Mesenchymal stem cell (in vitro differentiated cells and primary cell): ENCODE data around the gene EXOC1.

Experiments used
- DNase-seq: peaks from one replicate; pipeline ENCODE4 v3.0.0-alpha.2; 2013
- H2AFZ ChIP-seq: one replicate; pipeline ENCODE4 v1.6.1; 2013; ENCODE audit warnings: low read depth, mild to moderate bottlenecking, control low read depth, inconsistent platforms, low read length, moderate library complexity
- H2AK5ac ChIP-seq: 2 replicates; pipeline ENCODE4 v1.6.1; 2013; ENCODE audit warnings: low read length, moderate library complexity, mild to moderate bottlenecking, inconsistent platforms; ENCODE audit not compliant: severe bottlenecking
- H2BK120ac ChIP-seq: one replicate; pipeline ENCODE4 v1.6.1; 2013; ENCODE audit warnings: low read depth, mild to moderate bottlenecking, inconsistent platforms, low read length, moderate library complexity
- H2BK12ac ChIP-seq, 2 experiments: one replicate each; pipeline ENCODE4 v1.6.1; 2013; ENCODE audit warnings: inconsistent platforms in 2 of 2, low read length in 2 of 2, mild to moderate bottlenecking in 2 of 2, moderate library complexity in 2 of 2, control low read depth in 1 of 2
- H2BK15ac ChIP-seq: one replicate; pipeline ENCODE4 v1.6.1; 2013; ENCODE audit warnings: mild to moderate bottlenecking, low read depth, inconsistent platforms; ENCODE audit not compliant: poor library complexity, severe bottlenecking
- H2BK5ac ChIP-seq: 2 replicates; pipeline ENCODE4 v1.6.1; 2013; ENCODE audit warnings: low read depth, mild to moderate bottlenecking, low read length, control low read depth, inconsistent platforms; ENCODE audit not compliant: poor library complexity, severe bottlenecking
- H3K14ac ChIP-seq, 2 experiments: one replicate each; pipeline ENCODE4 v1.6.1; 2013; ENCODE audit warnings: inconsistent platforms in 2 of 2, low read length in 2 of 2, control low read depth in 1 of 2, mild to moderate bottlenecking in 1 of 2, moderate library complexity in 1 of 2
- H3K18ac ChIP-seq, 2 experiments: one replicate each; pipeline ENCODE4 v1.6.1; 2013; ENCODE audit warnings: inconsistent platforms in 2 of 2, low read length in 2 of 2, control low read depth in 1 of 2, low read depth in 1 of 2, mild to moderate bottlenecking in 1 of 2
- H3K23ac ChIP-seq, 2 experiments: one replicate each; pipeline ENCODE4 v1.6.1; 2013; ENCODE audit warnings: inconsistent platforms in 2 of 2, low read length in 2 of 2, mild to moderate bottlenecking in 2 of 2, moderate library complexity in 2 of 2, control low read depth in 1 of 2
- H3K27ac ChIP-seq: 2 replicates; pipeline ENCODE4 v1.5.1; 2013; ENCODE audit warnings: mild to moderate bottlenecking, moderate library complexity, low read length, control low read depth, inconsistent platforms; ENCODE audit not compliant: poor library complexity, severe bottlenecking
- H3K27me3 ChIP-seq, 2 experiments: 2 replicates each; pipeline versions ENCODE4 v1.6.1 to v1.7.0; 2013; ENCODE audit warnings: low read length in 2 of 2, mild to moderate bottlenecking in 2 of 2, moderate library complexity in 2 of 2, control low read depth in 1 of 2, inconsistent platforms in 1 of 2; ENCODE audit not compliant: control insufficient read depth in 1 of 2, insufficient read depth in 1 of 2
- H3K36me3 ChIP-seq, 2 experiments: 2 replicates each; pipeline versions ENCODE4 v1.6.1 to v1.7.0; 2013; ENCODE audit warnings: low read length in 2 of 2, control low read depth in 1 of 2, inconsistent platforms in 1 of 2, low read depth in 1 of 2, mild to moderate bottlenecking in 1 of 2; ENCODE audit not compliant: insufficient read depth in 2 of 2, control insufficient read depth in 1 of 2
- H3K4ac ChIP-seq, 2 experiments: one replicate each; pipeline ENCODE4 v1.6.1; 2013; ENCODE audit warnings: inconsistent platforms in 2 of 2, low read length in 2 of 2, mild to moderate bottlenecking in 2 of 2, moderate library complexity in 2 of 2, control low read depth in 1 of 2, low read depth in 1 of 2
- H3K4me1 ChIP-seq: 2 replicates; pipeline ENCODE4 v1.6.1; 2013; ENCODE audit warnings: low read depth, low read length, control low read depth; ENCODE audit not compliant: control insufficient read depth, insufficient read depth
- H3K4me2 ChIP-seq: 2 replicates; pipeline ENCODE4 v1.6.1; 2013; ENCODE audit warnings: low read length, mild to moderate bottlenecking, inconsistent platforms; ENCODE audit not compliant: poor library complexity, severe bottlenecking
- H3K4me3 ChIP-seq, 2 experiments: 2 replicates each; pipeline versions ENCODE4 v1.5.1 to v1.7.0; 2013; ENCODE audit warnings: low read length in 2 of 2, mild to moderate bottlenecking in 2 of 2, control low read depth in 1 of 2, low read depth in 1 of 2; ENCODE audit not compliant: insufficient read depth in 1 of 2
- H3K79me1 ChIP-seq: replicated peaks from 2 replicates; pipeline ENCODE4 v1.6.1; 2013; ENCODE audit warnings: mild to moderate bottlenecking, control low read depth, low read length, inconsistent platforms; ENCODE audit not compliant: poor library complexity, severe bottlenecking
- H3K9ac ChIP-seq: 2 replicates; pipeline ENCODE4 v1.7.0; 2013; ENCODE audit warnings: mild to moderate bottlenecking, low read length, moderate library complexity
- H3K9me3 ChIP-seq: 2 replicates; pipeline ENCODE4 v1.7.0; 2013; ENCODE audit warnings: mild to moderate bottlenecking, low read length; ENCODE audit not compliant: control insufficient read depth
- H4K8ac ChIP-seq: one replicate; pipeline ENCODE4 v1.6.1; 2013; ENCODE audit warnings: inconsistent platforms, mild to moderate bottlenecking, low read length, moderate library complexity
- H4K91ac ChIP-seq: one replicate; pipeline ENCODE4 v1.6.1; 2013; ENCODE audit warnings: mild to moderate bottlenecking, low read length, inconsistent platforms
- WGBS: methylation state at CpG from one replicate; pipeline ENCODE4 v1.1.7; 2013; ENCODE audit warnings: mixed read lengths; 5-methylcytosine and 5-hydroxymethylcytosine counted together

The EXOC1 gene

DNA sequence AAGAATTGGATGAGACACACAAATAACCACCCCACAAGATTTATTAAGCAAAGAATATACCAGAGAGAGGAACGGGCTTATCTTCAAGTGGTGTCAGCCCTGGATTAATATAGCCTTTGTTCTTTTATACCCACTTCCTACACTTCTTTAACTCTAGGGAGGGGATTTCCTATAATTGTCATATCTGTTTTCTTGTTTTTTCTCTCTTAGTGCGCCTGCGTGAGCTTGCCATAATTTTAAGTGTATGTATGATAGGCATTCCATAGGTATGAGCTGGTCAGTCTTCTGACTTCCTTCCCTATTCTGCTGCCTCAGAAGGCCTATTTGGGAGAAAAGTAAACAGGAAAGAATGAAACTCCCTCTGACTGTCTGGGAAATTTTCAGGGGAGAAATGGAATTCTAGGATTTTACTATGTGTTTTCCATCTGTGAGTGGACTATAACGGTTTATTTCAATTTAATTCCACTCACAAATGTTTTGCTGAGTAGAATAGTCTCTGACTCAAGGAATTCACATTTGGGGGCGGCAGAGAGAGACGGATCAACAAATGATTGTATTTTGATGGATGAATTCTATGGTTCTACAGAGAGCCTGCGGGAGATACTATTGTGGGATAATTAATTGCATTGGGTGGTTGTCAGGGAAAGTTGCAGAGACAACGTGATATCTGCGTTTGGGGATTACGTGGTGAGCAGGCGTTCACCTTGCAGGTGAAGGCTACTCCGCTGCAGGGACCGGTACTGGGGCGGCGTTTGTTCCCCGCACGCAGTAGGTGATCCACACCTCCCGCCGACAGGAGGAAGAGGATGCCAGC, 94.7 kb downstream of the EXOC1 start:
- H4K8ac ChIP-seq: peak overlapping the region; percentile 100
- H3K4me3 ChIP-seq: peak overlapping the region; percentile 78
- H3K4ac ChIP-seq: peak overlapping the region; percentile 94 to 99
- H3K27me3 ChIP-seq: no peaks in the 10 kb centered on the region
- H3K79me1 ChIP-seq: peaks cover 19% of the 10 kb centered on the region
- peak overlapping the region; percentile 94 for H2BK5ac ChIP-seq
- H3K36me3 ChIP-seq: peaks cover 0 to 9% of the 10 kb centered on the region in 2 experiments
- DNase-seq: peak; percentile 98
- peak overlapping the region; percentile 100 for H4K91ac ChIP-seq
- peaks cover 3% of the 10 kb centered on the region for H3K4me1 ChIP-seq
- peak overlapping the region; percentile 66 for H2AFZ ChIP-seq
- H3K9me3 ChIP-seq: no peaks in the 10 kb centered on the region
- peak overlapping the region; percentile 90 for H3K4me2 ChIP-seq
- H3K14ac ChIP-seq: peak overlapping the region; percentile 57 to 86
- WGBS: under 1% methylated on average over 17 of the region's 19 CpGs
- peak overlapping the region; percentile 98 for H2BK120ac ChIP-seq
- peak overlapping the region; percentile 93 for H3K9ac ChIP-seq
- peak overlapping the region; percentile 99 for H3K27ac ChIP-seq
- peak overlapping the region; percentile 93 for H2BK15ac ChIP-seq
- no peak overlapping the region for H3K23ac ChIP-seq
- no peak overlapping the region for H2AK5ac ChIP-seq
- peak overlapping the region; percentile 96 to 99 for H3K18ac ChIP-seq
- peak overlapping the region; percentile 63 to 91 for H2BK12ac ChIP-seq

DNA sequence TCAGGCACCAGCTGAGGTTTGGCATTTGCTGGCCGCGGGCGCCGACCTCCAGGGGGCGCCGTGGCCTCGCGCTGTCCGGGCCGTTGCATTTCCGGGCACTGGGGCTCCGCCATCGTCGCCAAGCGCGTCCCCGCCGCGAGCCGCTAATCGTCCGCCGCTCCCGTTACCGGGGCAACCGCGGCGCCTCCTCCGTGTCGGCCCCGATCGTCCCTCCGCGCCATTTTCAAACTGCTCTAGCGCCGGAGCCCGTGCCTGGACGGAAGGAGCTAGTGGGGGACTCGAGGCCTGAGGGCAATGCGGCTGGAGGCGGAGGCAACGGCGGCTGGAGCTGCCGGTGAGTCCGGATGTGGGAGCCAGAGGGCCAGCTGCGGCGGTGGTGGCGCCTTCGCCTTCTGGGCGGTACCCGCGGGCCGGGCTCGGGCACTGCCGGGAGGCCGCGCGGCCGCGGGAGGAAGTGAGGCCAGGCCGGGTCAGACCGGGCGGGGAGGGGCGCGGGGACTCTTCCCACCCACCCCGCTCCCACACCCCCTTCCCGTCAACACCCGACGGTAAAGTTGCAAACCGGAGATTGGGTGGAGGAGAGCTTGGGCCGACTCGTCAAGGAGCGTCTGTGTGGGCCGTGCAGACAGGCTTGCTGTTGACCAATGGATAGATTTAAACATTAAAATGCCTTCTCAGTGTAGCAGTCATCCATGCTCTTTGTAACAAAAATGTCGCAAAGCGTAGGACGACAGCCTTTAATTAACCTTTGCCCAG, 95.5 kb downstream of the EXOC1 start, which contains the start of gene CEP135:
TSS of gene CEP135 (plus strand) at position 220 of the 756 bp plus-strand sequence. CDS start 3,186 bp downstream, outside the sequence.
- Histone ChIP-seq H2BK15ac (peak within 1 kb of the TSS; percentile 93), H3K27ac (peak within 1 kb of the TSS; percentile 99), H2BK12ac (peak within 1 kb of the TSS; percentile 63 to 91), H2AK5ac (no peak within 1 kb of the TSS), H4K91ac (peak within 1 kb of the TSS; percentile 100), H3K4me2 (peak within 1 kb of the TSS; percentile 90), H3K27me3 (no peaks in the 10 kb centered on the region), H2BK5ac (peak within 1 kb of the TSS; percentile 94), H3K4me1 (peaks cover 3% of the 10 kb centered on the region), H2BK120ac (peak within 1 kb of the TSS; percentile 98), H2AFZ (peak within 1 kb of the TSS; percentile 66), H3K4ac (peak within 1 kb of the TSS; percentile 94 to 99), H3K18ac (peak within 1 kb of the TSS; percentile 98), H3K4me3 (peak within 1 kb of the TSS; percentile 78), H3K9ac (peak within 1 kb of the TSS; percentile 93), H3K14ac (peak within 1 kb of the TSS; percentile 57 to 98), H3K9me3 (no peaks in the 10 kb centered on the region), H3K36me3 (peaks cover 0 to 12% of the 10 kb centered on the region in 2 experiments), H3K79me1 (peaks cover 18% of the 10 kb centered on the region), H4K8ac (peak within 1 kb of the TSS; percentile 100), H3K23ac (peak within 1 kb of the TSS in 1 of 2 experiments; percentile 18)
- DNase-seq: peak; percentile 96
- 0% methylated on average over 44 of the region's 77 CpGs for WGBS

DNA sequence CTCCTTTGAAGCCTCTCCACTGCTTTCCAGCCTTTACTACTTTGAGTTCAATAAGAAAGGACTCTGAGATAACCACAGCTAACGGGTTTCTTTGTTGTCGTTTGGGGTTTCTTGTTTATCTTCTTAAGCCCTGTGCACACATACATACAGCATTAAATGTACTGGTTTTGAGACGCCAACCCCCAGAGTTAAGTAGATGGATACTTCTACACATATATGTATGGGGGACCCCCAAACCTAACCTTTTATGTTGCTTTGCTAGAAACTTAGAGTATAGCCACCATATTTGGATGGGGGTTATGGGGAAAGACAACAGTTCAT, 96.0 kb downstream of the EXOC1 start:
- Histone ChIP-seq H3K4me3 (peak overlapping the region; percentile 78), H3K36me3 (peaks cover 0 to 17% of the 10 kb centered on the region in 2 experiments), H3K4me1 (peaks cover 3% of the 10 kb centered on the region), H3K9me3 (no peaks in the 10 kb centered on the region), H2BK5ac (no peak overlapping the region), H2AK5ac (no peak overlapping the region), H3K9ac (peak overlapping the region; percentile 93), H3K14ac (no peak overlapping the region), H3K18ac (peak overlapping the region in 1 of 2 experiments; percentile 4), H2BK12ac (peak overlapping the region; percentile 11 to 42), H2BK120ac (no peak overlapping the region), H3K27ac (peak overlapping the region; percentile 83), H2BK15ac (no peak overlapping the region), H3K4ac (peak overlapping the region in 1 of 2 experiments; percentile 59), H2AFZ (peak overlapping the region; percentile 54), H3K23ac (peak overlapping the region in 1 of 2 experiments; percentile 9), H3K27me3 (no peaks in the 10 kb centered on the region), H4K91ac (no peak overlapping the region), H3K4me2 (peak overlapping the region; percentile 69), H3K79me1 (peaks cover 17% of the 10 kb centered on the region), H4K8ac (no peak overlapping the region)
- DNase-seq: no peak
- no CpG with 5 or more reads among the region's 3 CpGs for WGBS
